Fibroblast of the aortic adventitia (primary cell): ENCODE results near the gene MMP15. TPM values are rescaled to one million over a fixed set of nuclear protein-coding genes. Genes with fewer than 3 reads are reported as not detected.
"Not testable (repeated sequence)": the region's sequence is repeated elsewhere in the genome, so short reads cannot be mapped to it uniquely, and the experiment has no call there.

Experiments
- DNase-seq: peaks from one replicate; pipeline ENCODE4 v3.0.0-alpha.2; 2010; ENCODE audit warnings: low read depth
- H3K4me3 ChIP-seq: 2 replicates; pipeline ENCODE4 v1.5.1; 2011; ENCODE audit warnings: low read depth, mild to moderate bottlenecking, control low read depth, low read length, moderate library complexity
- total RNA-seq: library from RNA; depleted of rRNA; stranded (reverse); fragments of >200 nt; gene quantifications from 2 replicates; pipeline ENCODE4 v1.2.3, GENCODE V29; 2012; ENCODE audit warnings: low replicate concordance
- TF ChIP-seq, protein P1 (sequence below): IDR thresholded peaks from 2 replicates; pipeline ENCODE4 v1.5.1; 2011; ENCODE audit warnings: mild to moderate bottlenecking, low read length, control low read depth, inconsistent platforms; ENCODE audit not compliant: insufficient read depth

The MMP15 gene
- total RNA-seq: 1.3 and 2.4 TPM in 2 replicates

DNA sequence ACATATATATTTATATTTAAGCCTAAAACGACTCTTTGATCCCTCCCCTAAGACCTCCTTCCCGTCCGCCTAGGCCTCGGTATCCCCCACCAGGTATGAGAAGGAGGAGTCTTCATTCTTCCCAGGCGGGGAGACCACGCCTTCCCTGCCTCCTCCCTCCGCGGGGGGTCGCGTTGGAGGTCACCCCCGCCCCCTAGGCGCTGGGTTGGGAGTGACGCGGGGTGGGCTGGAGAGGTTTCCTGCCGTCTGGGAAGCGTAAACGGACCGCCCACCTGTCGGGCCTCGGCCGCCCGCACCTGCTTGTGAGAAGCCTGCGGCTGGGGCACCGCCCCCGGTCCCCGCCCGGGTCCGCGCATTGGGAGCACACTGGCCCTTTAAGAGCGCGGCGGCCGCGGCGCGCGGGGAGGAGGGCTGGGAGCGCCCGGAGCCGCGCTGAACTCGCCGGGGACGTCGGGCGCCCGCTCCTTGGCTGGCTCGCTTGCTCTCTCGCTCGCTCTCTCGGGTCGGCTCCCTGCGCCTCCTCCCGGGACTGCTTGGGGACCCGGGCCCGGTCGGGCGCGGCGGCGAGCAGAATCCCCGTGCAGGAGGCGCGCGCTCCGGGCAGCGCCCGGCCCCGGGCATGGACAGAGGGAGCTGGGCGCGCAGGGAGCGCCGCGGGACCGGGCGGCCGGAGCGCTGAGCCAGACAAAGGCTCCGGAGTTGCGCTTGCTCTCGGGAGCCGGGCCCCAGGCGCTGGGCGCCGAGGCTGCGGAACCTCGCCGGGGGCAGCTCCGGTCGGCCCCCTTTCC, at the start of gene MMP15:
MMP15 (plus strand) TSS at position 404 of the 788 bp plus-strand sequence. CDS start 597 bp downstream, outside the sequence.
- TF ChIP-seq, protein P1, sequence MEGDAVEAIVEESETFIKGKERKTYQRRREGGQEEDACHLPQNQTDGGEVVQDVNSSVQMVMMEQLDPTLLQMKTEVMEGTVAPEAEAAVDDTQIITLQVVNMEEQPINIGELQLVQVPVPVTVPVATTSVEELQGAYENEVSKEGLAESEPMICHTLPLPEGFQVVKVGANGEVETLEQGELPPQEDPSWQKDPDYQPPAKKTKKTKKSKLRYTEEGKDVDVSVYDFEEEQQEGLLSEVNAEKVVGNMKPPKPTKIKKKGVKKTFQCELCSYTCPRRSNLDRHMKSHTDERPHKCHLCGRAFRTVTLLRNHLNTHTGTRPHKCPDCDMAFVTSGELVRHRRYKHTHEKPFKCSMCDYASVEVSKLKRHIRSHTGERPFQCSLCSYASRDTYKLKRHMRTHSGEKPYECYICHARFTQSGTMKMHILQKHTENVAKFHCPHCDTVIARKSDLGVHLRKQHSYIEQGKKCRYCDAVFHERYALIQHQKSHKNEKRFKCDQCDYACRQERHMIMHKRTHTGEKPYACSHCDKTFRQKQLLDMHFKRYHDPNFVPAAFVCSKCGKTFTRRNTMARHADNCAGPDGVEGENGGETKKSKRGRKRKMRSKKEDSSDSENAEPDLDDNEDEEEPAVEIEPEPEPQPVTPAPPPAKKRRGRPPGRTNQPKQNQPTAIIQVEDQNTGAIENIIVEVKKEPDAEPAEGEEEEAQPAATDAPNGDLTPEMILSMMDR: no peak
- DNase-seq: peak; percentile 48
- H3K4me3 ChIP-seq: peak within 1 kb of the TSS; percentile 65

- peak; percentile 62 for DNase-seq
- TF ChIP-seq, protein P1: no peak
- H3K4me3 ChIP-seq: no peak overlapping the region
These were observed 49.2 kb upstream of the MMP15 start for GRCh38 chr16:57976331-57976796.

GRCh38 chr16:57977418-57978069, 48.0 kb upstream of the MMP15 start:
- no peak overlapping the region for H3K4me3 ChIP-seq
- DNase-seq: no peak
- TF ChIP-seq, protein P1: peak; percentile 4

GRCh38 chr16:57978070-57978465, 47.5 kb upstream of the MMP15 start:
- not testable (repeated sequence) for H3K4me3 ChIP-seq, DNase-seq

DNA sequence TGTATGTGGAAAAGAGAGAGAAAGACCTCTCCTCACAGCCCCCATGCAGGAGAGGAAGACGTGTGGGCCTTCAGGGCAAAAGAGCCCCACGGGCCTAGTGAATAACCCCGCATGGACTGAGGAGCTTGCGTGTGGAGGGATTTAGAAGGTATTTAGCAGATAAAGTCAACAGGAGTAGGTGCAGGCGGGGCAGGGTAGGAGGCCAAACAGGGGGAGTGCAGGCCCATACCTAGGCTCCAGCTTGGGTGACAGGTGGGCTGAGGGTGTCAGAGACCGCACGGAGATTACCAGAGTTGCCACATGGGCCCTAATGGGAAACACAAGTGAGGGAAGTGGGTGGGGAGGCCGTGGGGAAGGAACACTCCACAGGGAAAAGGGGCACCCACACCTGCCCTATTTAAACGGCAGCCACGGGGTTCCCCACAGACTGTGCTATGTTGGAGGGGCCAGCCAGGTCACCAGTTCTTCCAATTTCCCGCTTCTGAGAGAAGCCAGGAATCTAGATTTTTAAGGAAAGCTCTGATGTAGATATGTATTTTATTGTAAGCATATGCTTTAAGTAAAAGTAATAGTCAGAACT, 46.5 kb upstream of the MMP15 start:
- DNase-seq: no peak
- TF ChIP-seq, protein P1: no peak
- H3K4me3 ChIP-seq: no peak overlapping the region

GRCh38 chr16:57981636-57982035, 43.9 kb upstream of the MMP15 start:
- no peak overlapping the region for H3K4me3 ChIP-seq
- DNase-seq: no peak
- TF ChIP-seq, protein P1: no peak

DNA sequence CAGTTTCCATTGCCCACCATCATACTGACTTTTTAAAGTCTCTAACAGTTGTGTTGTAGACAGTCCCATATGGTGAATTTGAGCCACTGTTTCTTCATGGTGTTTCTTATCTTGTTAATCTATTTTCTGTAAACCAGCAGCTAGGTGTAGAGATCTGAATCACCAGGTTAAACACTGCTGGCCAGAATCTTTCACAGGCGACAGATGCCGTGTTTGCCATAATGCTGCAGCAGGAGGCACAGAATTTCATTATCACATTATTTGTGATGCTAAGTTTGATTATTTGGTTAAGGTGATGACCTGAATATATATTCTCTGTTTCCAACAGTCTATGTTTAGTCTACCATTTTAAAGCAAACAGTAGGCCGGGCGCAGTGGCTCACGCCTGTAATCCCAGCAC, 43.2 kb upstream of the MMP15 start:
- H3K4me3 ChIP-seq: no peak overlapping the region
- DNase-seq: no peak
- TF ChIP-seq, protein P1: no peak
